GM19351 (cell line): ENCODE measurements around the gene TCEANC.
"Not testable (repeated sequence)": the region's sequence is repeated elsewhere in the genome, so short reads cannot be mapped to it uniquely, and the experiment has no call there.

Experiments
- ATAC-seq: cut with Tn5 transposase; IDR thresholded peaks from one replicate; pipeline ENCODE4 v1.9.1; 2021; ENCODE audit warnings: mild to moderate bottlenecking, moderate library complexity; ENCODE audit not compliant: unreplicated experiment

The TCEANC gene

GRCh38 chrX:13652850-13653693 lies at the start of gene TCEANC:
Gene TCEANC (plus strand): TSS chrX:13653141. CDS start chrX:13662509, 9,368 bp downstream.
- ATAC-seq = peak; percentile 97

GRCh38 chrX:13605611-13606010 lies 47.3 kb upstream of the TCEANC start:
- ATAC-seq = no peak

GRCh38 chrX:13607331-13607995 lies 45.5 kb upstream of the TCEANC start:
- no peak for ATAC-seq

GRCh38 chrX:13607996-13608365 lies 45.0 kb upstream of the TCEANC start:
- ATAC-seq = no peak

- no peak for ATAC-seq
These were observed 38.8 kb upstream of the TCEANC start for GRCh38 chrX:13614154-13614553.

- no peak for ATAC-seq
These were observed 32.7 kb upstream of the TCEANC start for GRCh38 chrX:13620207-13620606.

- ATAC-seq = no peak
These were observed 30.5 kb upstream of the TCEANC start for GRCh38 chrX:13622401-13622964.

GRCh38 chrX:13627306-13627705 lies 25.6 kb upstream of the TCEANC start:
- ATAC-seq = no peak

GRCh38 chrX:13637224-13637623 lies 15.7 kb upstream of the TCEANC start:
- ATAC-seq = not testable (repeated sequence)

- no peak for ATAC-seq
These were observed 14.9 kb upstream of the TCEANC start for GRCh38 chrX:13638021-13638420.

GRCh38 chrX:13638826-13639225 lies 14.1 kb upstream of the TCEANC start:
- no peak for ATAC-seq

GRCh38 chrX:13641684-13642083 lies 11.3 kb upstream of the TCEANC start:
- ATAC-seq = not testable (repeated sequence)

- ATAC-seq = no peak
These were observed 7.3 kb upstream of the TCEANC start for GRCh38 chrX:13645464-13646153.

- ATAC-seq = no peak
These were observed 6.8 kb upstream of the TCEANC start for GRCh38 chrX:13646154-13646549.

GRCh38 chrX:13647709-13648212 lies 5.2 kb upstream of the TCEANC start:
- ATAC-seq = no peak

GRCh38 chrX:13648336-13648735 lies 4.6 kb upstream of the TCEANC start:
- ATAC-seq = not testable (repeated sequence)

GRCh38 chrX:13649838-13650237 lies 3.1 kb upstream of the TCEANC start:
- no peak for ATAC-seq

- no peak for ATAC-seq
These were observed 2.6 kb upstream of the TCEANC start for GRCh38 chrX:13650318-13650717.

GRCh38 chrX:13651150-13651549 lies 1.8 kb upstream of the TCEANC start:
- ATAC-seq = no peak

GRCh38 chrX:13652287-13652793 lies 601 bp upstream of the TCEANC start:
- ATAC-seq = no peak

- ATAC-seq = no peak
These were observed 1.2 kb downstream of the TCEANC start for GRCh38 chrX:13654116-13654515.
